Measurements from ENCODE around the gene HIRIP3.
"Not testable (repeated sequence)": the region's sequence is repeated elsewhere in the genome, so short reads cannot be mapped to it uniquely, and the experiment has no call there.

Gene HIRIP3

DNA sequence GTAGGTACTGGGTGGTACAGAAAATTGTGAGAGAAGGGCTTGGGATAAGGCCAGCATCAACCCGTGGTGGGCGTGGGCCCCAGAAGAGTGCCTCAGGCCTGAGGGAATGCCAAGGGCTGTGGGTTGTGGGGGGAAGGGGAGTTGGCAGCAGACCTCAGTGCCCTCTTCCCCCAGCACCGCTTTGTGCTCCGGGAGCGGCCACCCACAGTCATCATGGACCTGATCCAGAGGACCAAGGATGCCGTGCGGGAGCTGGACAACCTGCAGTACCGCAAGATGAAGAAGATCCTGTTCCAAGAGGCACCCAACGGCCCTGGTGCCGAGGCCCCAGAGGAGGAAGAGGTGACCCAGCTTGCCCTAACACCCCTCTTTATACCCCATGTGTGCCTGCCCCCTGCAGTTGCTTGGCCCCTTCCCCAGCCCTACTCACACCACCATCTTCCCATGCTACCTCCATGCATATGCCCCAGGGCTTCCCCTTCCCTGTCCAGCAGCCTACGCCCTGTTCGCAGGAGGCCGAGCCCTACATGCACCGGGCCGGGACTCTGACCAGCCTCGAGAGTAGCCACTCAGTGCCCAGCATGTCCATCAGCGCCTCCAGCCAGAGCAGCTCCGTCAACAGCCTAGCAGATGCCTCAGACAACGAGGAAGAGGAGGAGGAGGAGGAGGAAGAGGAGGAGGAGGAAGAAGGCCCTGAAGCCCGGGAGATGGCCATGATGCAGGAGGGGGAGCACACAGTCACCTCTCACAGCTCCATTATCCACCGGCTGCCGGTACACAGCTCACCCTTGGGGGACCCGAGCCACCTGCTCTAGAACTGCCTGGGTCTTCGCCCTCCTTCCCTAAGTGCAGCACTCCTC lies 12.6 kb downstream of the HIRIP3 start:
- DNase-seq, result no peak

DNA sequence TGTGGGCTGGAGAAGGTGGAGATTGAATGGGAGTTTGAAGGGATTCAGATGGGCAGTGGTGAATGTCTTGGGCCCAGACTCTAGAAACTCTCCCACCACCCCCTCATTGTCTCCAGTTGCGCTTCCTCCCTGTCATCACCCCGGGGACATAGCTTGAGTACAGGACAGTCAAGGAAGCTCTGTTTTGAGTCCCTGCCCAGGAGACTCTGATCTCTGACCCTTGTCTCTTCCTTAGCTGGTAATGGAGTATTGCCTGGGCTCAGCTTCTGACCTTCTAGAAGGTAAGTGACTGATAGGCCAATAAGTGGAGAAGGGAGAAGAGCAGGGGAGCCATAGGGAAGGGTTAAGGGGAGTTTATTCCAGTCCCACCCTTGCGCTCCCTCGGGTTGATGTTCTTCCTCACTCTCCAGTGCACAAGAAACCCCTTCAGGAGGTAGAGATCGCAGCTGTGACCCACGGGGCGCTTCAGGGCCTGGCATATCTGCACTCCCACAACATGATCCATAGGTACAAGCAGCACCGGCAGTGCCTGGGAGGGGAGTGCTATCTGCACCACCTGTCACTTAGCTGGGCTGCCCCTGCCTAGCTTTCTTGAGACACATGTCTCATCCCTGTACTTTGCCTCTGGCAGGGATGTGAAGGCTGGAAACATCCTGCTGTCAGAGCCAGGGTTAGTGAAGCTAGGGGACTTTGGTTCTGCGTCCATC lies 16.7 kb downstream of the HIRIP3 start:
- no peak for DNase-seq

DNA sequence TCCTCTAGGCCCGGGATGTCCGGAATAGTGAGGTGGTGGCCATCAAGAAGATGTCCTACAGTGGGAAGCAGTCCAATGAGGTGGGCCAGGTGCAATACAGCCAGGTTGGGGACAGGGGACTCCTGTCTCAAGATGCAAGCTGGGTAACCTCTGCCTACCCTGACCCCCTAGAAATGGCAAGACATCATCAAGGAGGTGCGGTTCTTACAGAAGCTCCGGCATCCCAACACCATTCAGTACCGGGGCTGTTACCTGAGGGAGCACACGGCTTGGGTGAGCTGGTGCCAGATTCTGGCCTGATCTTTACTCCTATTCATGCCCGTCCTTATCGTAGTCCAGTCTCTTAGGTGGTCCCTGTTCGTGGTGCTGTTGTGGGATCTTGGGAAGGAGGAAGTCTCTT lies 17.3 kb downstream of the HIRIP3 start:
- no peak for DNase-seq

DNA sequence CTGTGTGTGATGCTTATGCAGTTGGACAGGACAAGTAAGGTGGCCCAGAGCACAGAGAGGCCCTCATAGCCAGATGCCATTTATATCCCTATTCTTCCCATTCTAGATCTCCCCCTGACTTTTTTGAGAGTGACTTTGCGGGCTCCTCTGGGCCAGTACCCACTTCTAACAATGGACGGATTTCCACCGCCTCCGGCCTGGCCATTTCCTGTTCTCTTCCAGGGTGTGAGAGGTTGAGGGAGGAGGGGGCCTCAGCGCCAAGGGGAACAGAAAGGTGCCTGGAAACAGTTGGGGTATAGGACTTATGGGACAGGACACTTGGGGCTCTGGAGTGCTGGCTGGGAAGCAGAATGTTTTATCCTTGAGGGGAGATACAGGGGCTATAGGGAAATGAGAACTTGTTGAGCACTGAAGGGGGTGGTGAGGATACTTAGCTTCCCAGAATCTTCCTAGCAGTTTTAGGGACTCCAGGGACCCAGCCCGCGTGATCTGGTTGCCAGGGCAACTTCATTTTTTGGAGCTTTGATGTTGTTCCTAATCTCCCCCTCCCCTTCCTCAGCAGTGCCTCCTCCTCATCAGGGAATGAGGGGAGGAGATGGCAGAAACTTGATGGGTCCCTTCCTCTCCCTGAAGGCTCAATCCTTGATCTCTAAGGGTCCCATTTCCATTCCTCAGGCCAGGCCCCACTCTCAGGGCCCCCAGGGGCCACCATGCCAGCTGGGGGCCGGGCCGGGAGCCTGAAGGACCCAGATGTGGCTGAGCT lies 18.2 kb downstream of the HIRIP3 start:
- DNase-seq, result no peak

DNA sequence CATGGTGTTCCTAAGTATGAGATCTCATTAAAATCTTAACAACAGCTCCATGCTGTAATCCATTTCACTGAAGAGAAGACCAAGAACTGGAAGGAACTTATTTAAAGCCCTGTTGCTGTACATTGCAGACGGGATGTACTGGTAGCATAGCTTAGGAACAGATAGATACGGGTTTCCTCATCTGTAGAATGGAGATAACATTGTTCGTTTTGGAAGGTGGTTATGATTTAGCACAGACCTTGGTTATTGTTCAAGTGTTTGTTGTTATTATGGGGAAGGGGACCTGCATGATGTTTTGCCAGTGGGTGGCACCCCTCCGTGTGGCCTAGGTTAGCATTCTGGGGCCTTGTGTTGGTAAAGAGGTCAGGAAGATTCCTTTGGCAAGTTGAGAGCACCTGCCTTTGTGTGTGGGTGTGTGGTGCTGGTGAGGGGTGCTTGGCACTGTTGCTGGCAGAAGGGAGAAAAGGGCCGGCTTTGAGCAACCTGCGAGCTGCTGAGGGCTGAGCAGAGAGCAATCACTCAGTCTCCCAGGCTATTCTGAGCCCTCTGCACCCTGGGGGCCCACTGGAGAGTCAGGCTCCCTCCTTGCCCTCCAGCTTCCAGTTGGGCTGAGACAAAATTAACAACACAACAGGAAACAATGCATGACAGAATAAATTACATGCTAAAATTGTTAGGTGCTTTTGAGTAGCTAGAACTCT lies 19.5 kb downstream of the HIRIP3 start:
- DNase-seq, result no peak

DNA sequence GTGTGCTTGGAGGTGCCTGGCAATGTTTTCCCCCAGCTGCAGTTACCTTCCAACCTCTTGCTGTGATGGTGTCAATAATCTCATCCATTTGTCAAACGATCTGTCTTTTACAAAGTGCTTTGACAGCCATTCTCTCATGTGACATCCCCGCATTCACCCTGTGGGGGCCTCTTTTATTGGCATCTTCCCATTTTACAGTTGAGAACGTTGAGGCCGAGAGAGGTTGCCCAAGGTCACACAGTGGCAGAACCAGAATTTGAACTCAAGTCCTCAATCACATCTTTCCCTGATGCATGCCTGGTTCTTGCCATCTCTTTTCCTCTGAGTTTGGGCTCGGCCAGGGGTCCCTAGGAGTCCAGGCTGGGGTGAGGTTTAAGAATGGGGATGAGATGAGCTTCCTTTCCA lies 20.3 kb downstream of the HIRIP3 start:
- no peak for DNase-seq

DNA sequence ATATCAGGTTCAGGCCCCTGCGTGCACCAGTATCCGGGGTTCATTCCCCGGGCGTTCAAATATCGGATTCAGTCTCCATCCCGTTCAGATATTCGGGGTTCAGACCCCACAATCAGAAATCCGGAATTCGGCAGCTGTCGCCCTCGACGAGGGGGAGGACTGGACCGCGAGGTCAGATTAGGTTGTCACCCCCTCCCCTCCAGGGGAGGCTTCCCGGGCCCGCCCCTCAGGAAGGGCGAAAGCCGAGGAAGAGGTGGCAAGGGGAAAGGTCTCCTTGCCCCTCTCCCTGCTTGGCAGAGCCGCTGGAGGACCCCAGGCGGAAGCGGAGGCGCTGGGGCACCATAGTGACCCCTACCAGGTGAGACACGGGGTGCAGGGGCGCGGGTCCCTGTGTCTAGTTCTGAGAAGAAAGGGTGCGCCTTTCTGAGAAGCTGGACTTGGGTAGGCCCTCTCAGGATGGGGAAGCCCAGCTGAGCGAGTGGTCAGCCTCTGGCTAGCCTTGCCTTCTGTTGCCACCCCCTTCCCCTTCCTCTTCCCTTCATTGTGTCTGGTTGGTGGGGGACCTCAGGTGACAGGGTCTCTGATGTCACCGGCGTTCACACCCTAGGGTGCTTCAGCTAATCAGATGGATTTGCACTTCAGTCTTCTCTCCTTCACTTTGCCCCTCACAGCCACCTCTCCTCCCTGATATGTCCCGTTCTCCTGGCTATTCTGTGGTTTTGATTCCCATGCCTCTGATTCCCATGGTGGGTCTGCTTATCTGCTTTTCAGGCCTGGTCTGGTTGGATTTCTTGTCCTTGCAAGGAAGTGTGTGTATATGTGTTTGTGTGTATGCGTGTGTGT lies 20.9 kb downstream of the HIRIP3 start:
- no peak for DNase-seq

DNA sequence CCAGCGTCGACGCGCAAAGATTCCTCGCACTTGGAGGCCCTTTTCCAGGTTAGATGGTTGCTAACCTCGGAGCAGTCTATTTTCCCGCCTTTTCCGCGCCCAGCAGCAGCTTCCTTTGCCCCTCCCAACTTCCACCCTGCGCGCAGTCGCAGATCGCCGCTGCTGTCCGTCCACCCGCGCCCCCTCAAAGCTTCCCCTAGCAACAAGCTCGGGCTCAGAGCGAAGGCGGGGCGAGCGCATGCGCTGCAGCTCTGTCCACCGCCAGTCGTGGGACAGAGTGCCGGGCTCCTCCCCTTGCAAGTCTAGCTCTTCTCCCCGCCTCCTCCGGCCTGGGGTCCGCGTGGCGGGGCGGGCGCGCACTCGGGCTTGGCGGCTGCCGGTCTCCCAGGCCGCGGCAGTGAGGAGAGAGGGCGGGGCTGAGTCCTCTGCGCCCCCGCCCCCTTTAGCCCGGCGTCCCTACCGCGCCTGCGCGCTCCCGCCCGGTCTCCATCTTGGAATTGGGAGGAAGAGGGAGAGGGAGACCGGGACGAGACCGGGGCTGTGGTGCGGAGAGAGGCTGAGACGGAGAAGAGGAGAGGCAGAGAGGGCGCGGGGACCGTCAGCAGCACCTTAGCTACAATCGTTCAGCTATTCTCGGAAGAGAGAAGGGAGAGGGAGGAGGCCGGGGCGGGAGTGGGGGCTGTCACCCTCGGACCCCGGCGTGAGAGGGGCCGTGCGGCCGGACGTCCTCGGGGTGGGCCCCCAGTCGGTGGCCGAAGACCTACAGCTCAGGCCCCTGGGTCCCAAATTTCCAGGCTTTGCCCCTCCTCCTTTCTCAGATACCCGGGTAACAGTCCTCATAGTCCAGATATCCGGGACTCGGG lies 21.8 kb downstream of the HIRIP3 start, which contains the start of gene TAOK2:
TAOK2 (plus strand) TSS at position 485 of the 863 bp plus-strand sequence. CDS start 3,905 bp downstream, outside the sequence.
- peak; percentile 98 for DNase-seq

DNA sequence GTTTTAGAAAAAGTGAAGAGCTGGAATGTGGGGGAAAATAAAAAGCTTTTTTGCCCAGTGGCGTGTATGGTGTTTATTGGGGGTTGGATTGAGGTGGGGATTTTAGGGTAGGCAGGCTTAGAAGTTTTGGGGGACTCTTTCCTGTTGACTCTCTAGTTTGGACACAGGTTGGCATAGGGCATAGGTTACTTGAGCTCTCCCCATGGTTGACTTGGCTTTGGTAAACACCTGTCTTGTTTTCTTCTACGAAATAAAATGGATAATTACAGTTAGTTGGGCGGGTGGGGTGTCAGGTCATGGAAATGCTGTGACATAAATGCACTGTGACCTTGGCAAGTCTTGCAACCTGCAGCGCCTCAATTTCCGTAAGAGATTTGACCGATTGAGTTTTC lies 22.4 kb downstream of the HIRIP3 start:
- DNase-seq, result no peak

DNA sequence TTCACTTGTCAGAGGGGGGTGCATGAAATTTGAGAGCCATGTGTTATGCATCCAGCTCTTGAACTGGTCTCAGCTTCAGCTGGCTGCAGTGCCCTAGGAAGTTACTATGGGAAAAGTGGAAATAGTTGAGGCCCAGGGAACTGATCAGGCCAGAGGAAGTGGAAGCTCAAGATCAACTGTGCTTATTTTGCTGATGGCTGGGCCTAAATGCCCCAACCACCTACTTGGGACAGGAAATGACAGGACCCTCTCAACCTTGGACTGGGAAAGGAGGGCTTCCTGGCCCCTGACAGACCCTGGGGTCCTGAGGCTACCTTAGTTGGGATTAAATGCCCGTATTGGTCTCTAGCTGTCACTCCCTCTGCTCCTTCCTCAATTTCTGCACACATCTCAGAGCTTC lies 22.9 kb downstream of the HIRIP3 start:
- no peak for DNase-seq

DNA sequence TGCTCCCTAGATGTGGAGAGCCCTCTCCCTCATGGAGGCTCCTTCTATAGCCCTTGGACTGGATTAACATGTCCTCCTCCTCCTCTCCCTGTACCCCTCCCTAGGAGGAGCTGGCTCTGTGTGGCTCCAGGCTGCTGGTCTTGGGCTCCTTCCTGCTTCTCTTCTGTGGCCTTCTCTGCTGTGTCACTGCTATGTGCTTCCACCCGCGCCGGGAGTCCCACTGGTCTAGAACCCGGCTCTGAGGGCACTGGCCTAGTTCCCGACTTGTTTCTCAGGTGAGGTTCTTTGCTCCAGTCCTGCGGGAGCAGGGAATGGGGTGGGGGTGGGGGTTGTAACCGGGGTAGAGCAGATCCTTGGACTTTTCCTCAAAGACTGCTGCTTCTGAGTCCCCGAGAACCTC lies 24.1 kb downstream of the HIRIP3 start:
- DNase-seq, result no peak

DNA sequence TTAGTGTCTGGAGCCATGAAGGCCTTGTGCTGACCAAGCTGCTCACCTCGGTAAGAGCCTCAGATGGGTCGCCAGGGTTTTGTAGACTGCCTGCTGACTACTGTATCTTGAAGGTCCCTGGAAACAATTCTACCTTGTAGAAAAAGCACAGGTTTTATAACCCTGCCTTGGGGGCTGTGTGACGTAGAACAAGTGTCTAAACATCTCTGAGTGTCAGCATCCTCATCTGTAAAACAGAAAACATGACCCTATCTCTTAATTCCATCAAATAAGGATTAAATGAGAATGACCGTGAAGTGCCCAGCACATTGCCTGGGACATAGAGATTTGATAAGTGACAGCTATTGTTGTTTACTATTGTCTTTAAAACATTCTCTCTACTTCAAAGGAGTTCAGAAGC lies 27.2 kb downstream of the HIRIP3 start:
- no peak for DNase-seq

DNA sequence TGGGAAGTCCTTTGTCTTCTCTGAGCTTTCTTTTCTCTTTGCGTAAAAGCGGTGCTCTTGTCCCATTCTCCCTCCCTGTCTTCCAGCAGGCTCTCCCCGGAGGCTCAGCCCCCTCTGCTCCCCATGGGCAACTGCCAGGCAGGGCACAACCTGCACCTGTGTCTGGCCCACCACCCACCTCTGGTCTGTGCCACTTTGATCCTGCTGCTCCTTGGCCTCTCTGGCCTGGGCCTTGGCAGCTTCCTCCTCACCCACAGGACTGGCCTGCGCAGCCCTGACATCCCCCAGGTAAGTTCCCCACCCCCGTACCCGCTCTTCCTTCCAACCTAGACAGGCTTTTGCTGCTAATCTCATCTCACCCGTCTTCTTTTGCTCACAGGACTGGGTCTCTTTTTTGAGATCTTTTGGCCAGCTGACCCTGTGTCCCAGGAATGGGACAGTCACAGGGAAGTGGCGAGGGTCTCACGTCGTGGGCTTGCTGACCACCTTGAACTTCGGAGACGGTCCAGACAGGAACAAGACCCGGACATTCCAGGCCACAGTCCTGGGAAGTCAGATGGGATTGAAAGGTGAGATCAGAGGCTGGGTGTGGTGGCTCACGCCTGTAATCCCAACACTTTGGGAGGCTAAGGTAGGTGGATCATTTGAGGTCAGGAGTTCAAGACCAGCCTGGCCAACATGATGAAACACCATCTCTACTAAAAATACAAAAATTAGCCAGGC lies 32.2 kb downstream of the HIRIP3 start:
- no peak for DNase-seq

DNA sequence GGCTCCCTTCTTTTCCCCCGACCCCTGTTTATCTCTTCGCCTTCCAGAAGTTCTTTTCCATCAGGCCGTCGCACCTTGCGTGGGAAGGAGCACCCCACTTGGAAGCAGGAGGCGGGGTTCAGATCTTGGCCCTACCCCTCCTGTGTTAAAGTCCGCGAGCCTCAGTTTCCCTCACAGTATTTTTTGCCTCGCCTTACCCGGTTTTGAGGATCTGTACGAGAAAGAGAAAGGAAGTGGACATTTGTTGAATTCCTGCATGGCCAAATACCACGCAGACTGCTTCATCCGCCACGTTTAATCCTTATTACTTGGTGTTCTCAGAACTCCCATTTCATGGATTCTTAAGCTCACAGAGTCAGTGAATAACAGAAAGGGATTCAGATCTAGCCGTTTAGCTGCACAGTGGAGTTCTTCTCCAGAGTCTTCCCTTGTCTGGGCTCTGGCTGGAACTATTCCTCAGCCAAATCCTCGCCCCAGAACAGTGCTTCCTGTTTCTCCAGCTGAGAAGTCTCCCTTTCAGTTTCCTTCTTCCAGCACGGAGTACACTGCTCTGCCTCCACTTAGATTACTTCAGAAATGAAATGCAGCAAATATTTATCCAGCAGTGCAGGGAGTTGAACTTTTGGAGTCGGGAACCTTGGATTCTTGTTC lies 32.9 kb downstream of the HIRIP3 start:
- no peak for DNase-seq

DNA sequence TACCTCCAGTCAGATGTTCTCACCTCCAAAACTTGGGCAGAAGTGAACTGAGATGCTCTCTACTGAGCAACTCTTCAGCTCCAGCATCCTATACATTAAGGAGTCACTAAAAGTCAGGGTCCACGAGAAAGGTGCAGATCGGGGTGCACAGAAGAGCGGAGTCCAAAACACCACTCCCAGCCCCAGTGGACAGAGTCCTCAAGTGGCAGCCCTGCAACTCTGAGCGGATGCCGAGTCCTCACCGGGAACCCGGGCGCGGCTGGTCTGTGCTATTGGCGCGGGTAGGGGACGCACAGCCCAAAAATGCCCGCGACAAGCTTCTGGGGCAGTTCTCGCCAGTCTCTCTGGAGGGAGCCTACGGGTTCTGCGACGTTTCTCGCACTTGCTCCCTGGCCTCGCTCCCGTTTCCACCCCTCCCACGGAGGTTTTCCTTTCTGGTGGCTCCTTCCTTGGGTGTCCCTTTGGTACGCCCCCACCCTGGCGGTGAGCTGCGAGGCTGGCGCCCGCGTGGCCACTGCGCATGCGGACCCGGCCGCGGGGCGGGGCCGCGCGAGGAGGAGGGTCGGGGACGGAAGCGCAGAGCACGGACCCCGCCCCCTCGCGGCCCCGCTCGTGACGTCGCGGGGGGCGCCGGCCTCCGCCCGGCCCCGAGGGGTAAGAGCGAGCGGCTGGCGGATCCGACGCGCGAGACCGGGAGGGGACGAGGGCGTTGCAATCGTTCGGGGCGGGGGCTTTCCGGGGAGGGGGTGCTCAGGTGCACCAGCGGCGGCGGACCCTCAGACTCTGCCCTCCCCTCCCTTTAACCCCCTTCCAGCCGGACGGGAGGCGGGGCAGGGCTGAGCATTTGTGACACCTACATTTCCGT lies 33.7 kb downstream of the HIRIP3 start, which contains the start of gene TMEM219:
TMEM219 (plus strand) TSS at position 601 of the 865 bp plus-strand sequence. CDS start 1,065 bp downstream, outside the sequence.
- peak; percentile 87 for DNase-seq

DNA sequence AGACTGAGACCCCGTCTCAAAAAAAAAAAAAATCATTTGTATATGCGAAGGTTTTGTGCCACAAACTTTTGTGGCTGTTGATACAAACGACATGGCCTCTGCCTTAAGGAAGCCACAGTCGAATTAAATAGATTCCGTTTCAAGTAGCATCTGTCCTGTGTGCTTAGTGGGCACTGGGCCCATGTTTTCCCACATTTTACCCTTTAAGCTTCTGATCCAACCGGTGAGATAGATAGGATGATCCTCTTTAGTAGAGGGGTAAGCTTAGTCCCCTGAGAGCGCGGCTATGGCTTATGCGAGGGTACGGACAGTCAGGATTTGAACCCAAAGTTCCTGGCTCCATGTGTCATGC lies 34.3 kb downstream of the HIRIP3 start:
- no peak for DNase-seq

DNA sequence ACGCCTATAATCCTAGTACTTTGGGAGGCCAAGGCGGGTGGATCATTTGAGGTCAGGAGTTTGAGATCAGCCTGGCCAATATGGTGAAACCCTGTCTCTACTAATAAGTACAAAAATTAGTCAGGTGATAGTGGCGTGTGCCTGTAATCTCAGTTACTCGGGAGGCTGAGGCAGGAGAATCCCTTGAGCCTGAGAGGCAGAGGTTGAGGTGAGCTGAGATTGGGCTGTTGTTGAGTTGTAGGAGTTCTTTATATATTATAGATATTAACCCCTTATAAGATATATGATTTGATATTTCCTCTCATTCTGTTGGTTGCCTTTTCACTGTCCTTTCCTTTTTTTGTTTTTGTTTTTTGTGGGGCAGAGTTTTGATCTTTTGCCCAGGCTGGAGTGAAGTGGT lies 35.6 kb downstream of the HIRIP3 start:
- not testable (repeated sequence) for DNase-seq

DNA sequence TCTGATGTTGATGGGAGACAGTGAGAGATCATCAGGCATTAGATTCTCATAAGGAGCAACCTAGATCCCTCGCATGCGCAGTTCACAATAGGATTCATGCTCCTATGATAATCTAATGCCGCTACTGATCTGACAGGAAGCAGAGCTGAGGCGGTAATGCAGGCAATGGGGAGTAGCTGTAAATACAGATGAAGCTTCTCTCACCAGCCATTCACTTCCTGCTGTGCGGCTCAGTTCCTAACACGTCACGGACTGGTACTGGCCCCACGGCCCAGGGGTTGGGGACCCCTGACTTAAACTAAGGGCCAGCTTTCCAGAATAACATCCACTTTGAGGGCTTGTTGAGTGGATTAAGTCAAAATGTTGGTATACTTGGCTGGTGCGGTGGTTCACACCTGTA lies 36.1 kb downstream of the HIRIP3 start:
- no peak for DNase-seq

DNA sequence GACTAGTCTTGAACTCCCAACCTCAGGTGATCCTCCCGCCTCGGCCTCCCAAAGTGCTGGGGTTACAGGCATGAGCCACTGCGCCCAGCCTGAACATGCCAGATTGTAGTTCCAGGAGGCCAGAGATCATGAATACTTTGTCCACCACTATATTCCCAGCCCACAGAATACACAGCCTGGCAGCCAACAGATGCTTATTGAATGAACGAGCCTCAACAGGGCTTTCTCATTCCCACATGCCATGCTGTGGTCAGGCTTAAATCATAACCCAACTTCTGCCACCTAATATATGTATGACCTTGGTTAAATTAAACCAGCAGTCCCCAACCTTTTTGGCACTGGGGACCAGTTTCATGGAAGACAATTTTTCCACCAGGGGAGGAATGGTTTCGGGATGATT lies 36.7 kb downstream of the HIRIP3 start:
- no peak for DNase-seq

All from COR-L47 (cell line).